SK-MEL-5 (cell line): ENCODE measurements around the gene EHD1. TPM values are rescaled to one million over a fixed set of nuclear protein-coding genes. Genes with fewer than 3 reads are reported as not detected.

ENCODE experiments used
- DNase-seq: peaks from one replicate; pipeline ENCODE4 v3.0.0-alpha.2; 2016; ENCODE audit warnings: low read depth, low spot score
- in situ Hi-C: cut with HindIII; loops from 2 replicates; pipeline ENCODE4 v1.10.0; 2016; ENCODE audit warnings: low sequenced_read_pairs, high pct_unique_total_duplicates, low pct_unique_long_range_greater_than_20kb
- total RNA-seq: library from RNA; depleted of rRNA; stranded (reverse); fragments of >200 nt; shearing (Covaris generic); gene quantifications from 2 replicates; pipeline ENCODE4 v1.2.3, GENCODE V29; 2014

EHD1 gene
- total RNA-seq, 1 experiment from 2014 or later, result 9.7 TPM

DNA sequence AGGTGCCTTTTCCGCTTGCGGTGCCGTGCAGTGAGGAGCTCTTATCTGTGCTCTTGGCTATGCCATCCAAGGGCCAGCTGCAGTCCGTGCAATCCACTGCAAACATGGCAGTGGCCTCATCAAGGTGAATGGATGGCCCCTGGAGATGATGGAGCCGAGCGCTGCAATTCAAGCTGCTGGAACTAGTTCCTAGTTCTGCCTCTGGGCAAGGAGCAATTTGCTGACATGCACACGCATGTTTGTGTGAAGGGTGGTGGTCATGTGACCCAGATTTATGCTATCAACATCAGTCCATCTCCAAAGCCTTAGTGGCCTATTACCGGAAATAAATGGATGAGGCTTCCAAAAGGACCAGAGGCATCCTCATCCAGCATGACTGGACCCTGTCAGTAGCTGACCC lies 3.1 kb upstream of the EHD1 start:
- in situ Hi-C loops, result no loop called here

DNA sequence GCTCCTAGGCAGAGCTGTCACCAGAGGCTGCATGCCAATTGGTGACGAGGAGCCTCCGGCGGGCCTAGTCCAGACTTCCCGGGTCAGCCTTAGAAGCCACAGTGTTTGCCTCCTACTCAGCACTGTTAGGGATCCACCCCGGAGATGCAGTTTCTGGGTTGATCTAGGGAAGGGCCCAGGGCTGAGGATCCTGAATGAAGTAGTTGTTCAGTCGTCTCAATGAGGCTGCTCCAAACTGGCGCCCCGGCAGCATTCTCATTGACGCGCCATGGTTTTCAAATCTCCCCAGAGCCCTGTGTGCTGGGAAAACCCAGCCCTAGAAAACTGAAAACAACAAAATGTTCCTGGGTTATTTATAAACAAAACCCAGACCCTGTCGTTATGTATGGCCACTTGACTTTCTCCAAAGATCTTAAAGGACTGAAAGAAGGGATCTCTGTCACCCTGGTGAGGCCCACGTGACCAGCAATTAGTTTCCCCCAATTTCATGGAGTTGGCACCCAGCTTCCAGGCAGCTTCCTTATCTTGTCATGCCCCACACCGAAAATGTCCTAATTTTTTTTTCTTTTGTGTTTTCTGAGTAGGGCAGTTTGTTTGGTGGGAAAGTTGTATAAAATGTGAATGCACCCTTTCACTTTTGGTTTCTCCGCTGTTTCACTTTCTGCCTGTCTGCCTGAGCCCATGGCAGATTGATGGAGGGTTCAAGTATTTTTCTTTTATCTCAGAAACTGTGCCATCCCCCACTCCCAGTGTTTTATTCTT lies 2.0 kb upstream of the EHD1 start:
- in situ Hi-C loops, result no loop called here
- DNase-seq, result peak; percentile 44

More for the DNA sequence above, 3.1 kb upstream of the EHD1 start:
- DNase-seq, result no peak

DNA sequence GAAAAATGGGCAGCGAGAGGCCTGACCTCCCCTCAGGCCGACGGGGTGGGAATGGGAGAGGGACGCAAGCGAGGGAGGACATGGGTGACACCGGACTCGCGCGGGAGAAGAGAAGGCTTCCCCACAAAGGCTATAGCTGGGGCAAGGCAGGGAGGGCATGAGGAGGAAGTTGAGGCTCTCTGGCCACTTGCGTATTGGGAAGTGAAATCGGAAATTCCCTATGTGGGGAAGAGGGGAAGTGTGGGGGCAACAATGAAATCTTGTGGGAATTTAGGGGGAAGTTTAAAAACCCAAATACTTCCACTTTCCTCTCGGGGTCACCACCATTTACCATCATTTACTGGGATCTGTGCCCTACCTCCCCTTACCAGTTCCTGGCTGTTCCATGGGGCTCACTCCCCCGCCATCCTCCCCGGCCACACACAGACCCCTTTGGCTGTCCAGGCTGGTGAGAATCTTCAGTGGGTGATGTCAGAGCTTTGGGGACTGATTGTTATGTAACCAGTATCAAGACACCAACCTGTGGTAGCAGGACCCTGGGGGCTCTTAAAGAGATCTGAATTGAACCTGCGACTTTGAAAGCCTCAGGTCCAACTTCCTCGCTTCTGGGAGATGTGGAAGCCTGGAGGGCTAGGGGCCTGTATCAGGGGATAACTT lies 951 bp upstream of the EHD1 start:
- in situ Hi-C loops, result no loop called here
- no peak for DNase-seq

DNA sequence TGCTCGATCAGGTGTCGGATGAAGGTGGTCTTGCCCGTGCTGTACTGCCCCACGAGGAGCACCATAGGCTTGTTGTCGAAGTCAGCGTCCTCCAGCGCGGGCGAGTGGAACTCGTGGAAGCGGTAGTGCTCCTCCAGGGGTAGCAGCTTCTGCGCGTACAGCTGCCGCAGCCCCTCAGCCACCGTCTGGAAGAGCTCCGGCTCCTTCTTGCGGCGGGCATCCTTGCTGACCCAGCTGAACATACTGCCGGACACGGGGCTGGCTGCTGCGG lies 263 bp downstream of the EHD1 start:
- in situ Hi-C loops, result no loop called here
- DNase-seq, result no peak

DNA sequence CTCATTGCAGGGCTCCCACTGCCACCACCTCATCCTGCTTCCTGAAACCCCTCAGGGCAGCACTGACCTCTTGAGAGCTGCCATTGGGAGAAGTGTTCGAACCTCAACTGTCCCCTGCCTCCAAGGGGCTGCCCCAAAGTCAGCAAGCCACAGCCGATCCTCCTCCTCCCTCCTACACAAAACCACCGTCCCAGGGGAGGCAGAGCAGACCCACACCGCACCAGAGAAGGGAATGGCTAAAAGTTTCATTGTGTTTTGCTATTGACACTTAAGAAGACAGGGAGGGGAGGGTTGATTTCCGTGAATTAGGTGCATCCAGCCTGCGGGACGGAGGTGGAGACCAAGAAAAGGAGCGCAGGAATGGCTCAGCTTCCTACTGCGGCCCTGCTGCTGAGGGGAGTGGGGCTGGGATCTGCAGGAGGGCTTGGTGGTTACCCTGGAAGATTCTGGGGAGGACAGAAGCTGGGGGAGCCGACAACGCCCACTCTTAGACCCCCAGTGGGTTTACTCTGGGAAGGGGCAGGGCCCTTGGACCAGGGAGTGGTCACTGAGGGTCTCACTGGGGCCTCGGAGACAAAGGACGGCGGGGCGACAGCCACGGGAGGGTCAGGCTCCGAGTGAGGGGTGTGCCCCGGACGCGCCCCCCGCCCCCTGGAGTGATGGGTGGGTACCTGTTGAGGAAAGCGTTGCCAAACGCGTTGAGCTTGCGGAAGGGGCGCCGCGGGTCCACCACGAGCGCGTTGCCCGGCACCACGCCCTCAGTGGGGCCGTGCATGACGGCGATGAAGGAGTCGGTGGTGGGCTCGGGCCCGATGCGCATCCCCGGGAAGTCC lies 815 bp downstream of the EHD1 start:
- DNase-seq, result no peak
- in situ Hi-C loops, result no loop called here

DNA sequence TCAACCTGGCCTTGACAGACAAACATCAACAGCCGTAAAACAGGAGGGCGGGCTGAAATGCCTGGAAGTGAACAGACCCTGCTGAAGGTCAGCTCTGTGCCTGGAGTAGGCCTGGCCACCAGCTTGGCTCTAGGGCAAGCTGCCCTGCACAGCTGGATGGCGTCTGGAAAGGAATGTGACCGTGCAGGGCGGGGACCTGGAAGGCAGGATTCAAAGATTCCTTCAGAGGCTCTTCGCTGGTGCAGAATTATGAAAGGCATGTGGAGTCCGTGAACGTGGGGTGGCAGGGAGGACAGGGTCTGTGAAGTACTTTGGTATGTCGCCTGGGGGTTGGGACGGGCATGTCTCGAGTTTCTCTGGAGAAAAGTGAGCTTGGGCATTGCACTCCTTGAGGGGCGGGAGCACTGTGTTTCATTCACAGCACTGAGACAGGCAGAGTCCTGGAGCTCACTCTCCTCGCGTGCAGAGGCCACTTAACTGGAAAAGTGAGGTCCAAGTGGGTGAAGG lies 1.5 kb downstream of the EHD1 start:
- no peak for DNase-seq
- in situ Hi-C loops, result no loop called here

DNA sequence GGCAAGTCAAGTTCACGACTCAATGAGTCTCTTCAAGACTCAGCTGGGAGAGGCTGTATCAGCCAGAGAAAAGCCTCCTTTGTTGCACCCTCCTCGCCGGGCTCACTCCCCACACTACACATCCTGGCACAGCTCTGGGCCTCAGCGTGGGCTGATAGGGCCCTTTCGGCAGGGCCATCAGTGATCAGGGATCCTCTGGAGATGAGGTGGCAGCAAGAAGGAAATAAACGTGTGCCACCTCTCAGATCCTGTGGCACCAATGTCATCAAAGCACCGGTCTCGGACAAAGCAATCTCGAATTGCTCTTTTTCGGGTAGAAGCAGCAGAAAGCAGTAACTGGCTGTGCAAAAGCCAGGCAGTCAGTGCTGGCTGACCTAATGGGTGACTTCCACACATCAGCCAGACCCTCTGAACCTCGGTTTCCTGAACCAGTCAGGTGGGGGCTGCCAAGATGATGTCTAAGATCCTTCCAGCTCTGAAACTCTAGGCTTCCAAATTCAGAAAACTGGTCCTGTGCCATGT lies 2.1 kb downstream of the EHD1 start:
- DNase-seq, result peak; percentile 55
- in situ Hi-C loops, result no loop called here

DNA sequence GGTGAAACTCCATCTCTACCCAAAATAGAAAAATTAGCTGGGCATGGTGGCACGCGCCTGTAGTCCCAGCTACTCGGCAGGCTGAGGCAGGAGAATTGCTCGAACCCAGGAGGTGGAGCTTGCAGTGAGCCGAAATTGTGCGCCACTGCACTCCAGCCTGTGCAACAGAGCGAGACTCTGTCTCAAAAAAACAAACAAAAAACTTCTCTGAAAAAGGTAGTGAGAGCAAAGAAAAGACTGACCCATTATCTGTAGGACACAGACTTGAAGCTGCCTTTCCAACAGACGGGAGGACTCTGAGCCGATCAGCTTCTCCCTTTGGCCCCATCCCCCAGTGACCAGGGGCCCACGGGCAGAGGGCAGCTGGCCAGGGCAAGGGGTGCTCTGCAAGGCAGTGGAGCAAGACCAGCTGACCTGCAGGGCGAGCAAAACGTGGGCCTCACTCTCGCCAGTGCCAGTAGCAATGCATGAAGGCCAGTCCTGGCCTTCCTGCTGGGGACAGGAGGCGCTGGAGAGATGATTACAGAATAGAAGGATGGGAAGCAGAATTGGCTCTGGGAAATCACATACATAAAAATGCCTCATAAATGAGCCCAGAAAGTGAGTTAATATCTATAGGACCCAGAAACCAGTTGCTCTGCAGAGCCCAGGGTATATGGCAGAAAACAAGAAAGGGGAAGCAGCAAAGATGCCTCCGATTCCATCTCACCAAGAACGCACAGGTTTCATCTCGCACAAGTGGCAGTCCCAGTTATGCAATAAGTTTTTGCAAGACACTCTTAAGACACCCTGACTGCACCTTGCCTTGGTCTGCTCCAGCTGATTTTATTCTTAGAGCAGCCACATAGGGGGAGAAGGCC lies 2.8 kb downstream of the EHD1 start:
- DNase-seq, result no peak

DNA sequence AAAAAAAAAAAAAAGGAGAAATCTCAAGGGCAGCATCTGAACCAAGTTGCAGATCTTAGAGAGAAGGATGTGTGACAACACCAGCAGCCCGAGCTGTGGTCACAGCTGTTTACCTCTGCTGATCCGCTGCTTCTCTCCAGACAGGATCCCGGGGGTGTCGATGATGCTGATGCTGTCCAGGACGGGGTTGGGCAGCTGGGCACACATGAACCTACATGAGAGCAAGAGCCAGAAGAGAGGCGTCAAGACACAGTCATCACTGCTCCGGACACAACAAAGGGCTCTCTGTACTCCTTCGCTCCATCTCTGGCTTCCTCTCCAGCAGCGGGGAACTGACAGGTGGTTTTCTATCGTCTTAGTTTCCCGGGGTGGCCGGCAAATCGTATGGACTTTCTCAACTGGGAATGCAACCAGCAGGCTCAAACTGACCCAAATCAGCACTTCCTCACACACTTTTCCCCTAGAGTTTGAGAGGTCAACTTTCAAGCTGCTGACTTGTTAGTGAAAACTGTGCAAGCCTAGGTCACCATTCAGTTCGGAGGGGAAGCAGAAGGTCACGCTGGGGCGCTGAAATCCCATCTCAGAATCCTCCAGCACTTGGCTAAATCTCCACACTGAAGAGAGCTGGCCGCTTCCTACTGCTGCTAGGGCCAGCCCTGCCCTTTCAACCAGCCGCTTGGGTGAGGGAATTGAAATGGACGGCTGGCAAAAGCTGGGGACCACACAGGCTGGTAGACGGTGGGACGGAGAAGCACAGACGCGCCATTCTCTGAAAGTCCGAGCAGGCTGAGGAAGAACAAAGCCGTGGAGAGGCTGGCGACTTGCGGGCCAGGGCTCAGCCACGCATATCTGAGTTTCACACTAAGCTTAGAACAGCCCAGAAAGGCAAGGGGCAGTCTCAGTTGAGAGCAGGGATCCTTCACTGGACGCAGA lies 3.8 kb downstream of the EHD1 start:
- in situ Hi-C loops, result no loop called here
- no peak for DNase-seq

More for the DNA sequence above, 2.8 kb downstream of the EHD1 start:
- in situ Hi-C loops, result no loop called here

DNA sequence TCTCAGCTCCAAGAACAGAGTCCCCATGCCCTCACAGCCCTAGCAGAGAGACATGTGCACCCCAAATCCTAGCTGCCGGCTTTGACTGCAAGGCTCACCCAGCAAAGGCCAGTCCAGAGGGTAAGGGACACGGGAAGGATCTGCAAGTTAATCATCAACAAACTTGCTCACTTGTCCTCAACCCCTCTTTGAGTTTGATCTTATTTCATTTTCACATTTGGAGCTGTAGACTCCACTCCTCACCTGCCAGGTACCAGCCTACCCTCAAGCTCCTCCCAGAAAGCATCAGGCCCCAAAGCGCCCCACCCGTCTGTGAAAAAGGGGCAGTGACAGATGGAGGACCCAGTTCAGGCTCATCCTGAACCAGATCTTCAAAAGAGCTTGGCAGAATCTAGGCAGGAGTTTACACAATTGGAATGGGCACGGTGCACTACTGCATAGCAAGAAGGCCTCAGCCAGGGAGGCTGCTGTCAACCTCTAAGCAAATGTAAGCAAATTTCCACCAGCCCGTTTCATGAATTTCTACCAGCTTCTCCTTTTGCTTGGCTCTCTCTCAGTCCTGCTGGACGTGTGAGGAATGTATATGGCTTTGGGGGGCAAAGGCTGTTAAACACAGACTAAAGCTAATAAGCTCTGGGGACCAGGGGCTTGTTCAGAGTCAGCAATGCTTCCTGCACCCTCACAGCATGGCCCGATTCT lies 5.5 kb downstream of the EHD1 start:
- in situ Hi-C loops, result no loop called here
- DNase-seq, result no peak

DNA sequence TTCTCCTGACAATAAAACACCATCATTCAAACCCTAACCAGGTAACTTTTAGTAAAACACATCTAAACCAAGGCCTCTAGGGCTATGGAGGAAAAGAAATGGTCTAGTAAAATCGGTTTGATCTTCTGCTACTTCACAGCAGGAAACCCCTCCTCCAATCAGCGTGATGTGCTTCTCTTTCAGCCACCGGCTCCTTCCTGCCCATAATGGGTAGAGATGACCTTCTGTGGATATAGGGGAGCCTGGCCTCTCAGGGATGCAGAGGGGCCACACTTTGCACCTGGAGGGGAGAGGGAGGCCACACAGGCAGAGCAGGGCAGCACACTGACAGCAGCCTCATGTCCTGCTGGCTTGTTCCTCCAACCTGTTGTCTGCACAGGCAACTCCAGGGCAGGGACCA lies 6.9 kb downstream of the EHD1 start:
- in situ Hi-C loops, result no loop called here
- no peak for DNase-seq

DNA sequence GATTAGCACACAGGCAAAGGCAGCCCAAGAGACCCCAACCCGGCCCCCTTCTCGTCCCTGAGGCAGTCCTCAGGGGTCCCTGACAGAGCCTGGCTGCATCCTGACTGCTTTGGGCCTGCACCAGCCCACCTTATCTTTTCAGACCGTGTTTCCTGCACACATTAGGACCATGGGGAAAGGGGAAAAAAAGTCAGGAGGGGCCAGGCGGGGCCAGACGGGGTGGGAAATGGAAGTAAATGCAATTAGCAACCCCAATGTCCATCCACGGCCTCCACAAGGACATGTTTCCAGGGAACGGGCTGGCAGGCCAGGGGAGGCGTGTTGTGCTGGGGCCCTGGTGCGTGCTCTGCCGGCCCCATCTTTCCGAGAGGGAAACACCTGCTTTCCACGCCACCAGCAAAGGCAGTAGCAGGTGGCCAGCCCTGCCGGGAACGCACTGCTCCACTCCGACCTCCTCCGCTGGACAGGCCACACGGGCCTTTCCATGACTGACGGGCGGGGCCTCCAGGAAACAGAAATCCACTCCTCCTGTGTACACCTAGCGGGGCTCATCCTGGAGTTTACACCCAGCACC lies 7.4 kb downstream of the EHD1 start:
- no peak for DNase-seq
- in situ Hi-C loops, result no loop called here

DNA sequence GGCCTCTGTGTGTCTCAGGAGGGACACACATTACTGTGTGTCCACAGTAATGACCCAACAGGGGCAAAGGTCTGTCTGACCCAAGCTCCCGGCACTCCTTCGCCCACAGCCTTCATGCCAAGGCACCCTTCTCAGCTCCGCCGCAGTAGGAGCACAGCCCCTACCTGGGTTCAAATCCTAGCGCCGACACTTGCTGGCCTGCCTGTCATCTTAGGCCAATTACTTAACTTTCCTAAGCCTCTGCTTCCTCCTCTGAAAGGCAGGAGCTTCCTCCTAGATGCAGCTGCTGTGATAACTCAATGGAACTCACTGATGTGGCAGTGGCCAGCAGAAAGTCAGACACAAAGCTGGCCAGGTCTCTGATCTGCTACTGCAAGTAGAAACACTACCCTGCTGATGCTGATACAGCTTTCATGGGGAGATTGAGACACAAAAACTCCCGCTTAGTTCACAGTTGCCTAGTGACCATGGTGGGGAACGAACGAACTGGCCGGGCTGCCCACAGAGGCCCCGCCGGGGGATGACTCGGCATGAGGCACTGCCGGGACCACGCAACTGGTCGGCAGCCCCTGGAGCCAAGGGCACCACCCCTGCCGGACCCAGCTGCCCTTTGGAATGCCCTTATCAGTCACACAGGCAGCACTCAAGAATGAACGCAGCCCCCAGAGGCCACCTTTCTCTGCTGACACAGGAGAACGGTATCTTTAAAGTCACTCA lies 8.1 kb downstream of the EHD1 start:
- DNase-seq, result no peak

DNA sequence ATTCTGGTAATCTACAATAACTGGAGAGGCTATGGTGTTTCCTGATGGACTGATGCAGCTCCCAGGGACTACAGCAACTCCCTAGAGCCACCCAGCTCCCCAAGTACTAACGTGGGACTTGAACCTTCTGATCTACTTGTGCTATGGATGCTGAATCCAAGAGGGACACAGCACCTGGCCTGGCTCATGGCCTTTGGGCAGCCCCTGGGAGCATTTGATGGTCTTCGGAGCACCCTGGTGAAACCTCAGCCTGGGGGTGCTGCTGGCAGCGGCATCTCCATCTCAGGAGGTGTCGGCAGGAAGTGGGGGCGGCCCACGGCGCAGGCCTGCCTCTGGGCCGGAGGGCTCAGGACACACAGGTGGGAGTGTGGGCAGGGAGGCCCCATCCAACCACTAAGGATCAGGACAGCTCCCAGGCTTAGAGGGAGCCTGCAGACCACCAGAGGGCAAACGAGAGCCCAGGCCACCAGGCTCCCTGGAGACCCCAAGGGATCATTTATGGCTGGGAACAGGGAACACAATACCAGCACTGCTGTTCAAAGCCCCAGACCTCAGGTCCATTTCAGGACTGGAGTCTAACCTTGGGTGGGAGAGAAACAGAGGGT lies 8.7 kb downstream of the EHD1 start:
- no peak for DNase-seq
- in situ Hi-C loops, result no loop called here

More for the DNA sequence above, 8.1 kb downstream of the EHD1 start:
- in situ Hi-C loops, result no loop called here
